GM19463 (cell line): Measurements from ENCODE around the gene USP32.

ENCODE experiments used
- ATAC-seq: cut with Tn5 transposase; IDR thresholded peaks from one replicate; pipeline ENCODE4 v1.9.1; 2021; ENCODE audit warnings: mild to moderate bottlenecking, moderate library complexity; ENCODE audit not compliant: unreplicated experiment

The USP32 gene

GRCh38 chr17:60141111-60142018, 250.6 kb downstream of the USP32 start:
- ATAC-seq = no peak

GRCh38 chr17:60139438-60140285, 252.3 kb downstream of the USP32 start:
- ATAC-seq = no peak

- ATAC-seq = no peak
Measured at GRCh38 chr17:60138769-60139437, 253.0 kb downstream of the USP32 start.

- no peak for ATAC-seq
Measured at GRCh38 chr17:60137731-60138130, 254.2 kb downstream of the USP32 start.

GRCh38 chr17:60135951-60136666, 255.8 kb downstream of the USP32 start:
- ATAC-seq = no peak

GRCh38 chr17:60135151-60135950, 256.6 kb downstream of the USP32 start:
- ATAC-seq = peak; percentile 94

GRCh38 chr17:60134396-60135150, 257.4 kb downstream of the USP32 start:
- no peak for ATAC-seq

GRCh38 chr17:60130466-60130865, 261.5 kb downstream of the USP32 start:
- ATAC-seq = no peak

- no peak for ATAC-seq
Measured at GRCh38 chr17:60129164-60129563, 262.8 kb downstream of the USP32 start.
